ENCODE data around the gene ZDHHC24. TPM values are rescaled to one million over a fixed set of nuclear protein-coding genes. Genes with fewer than 3 reads are reported as not detected.

ZDHHC24 gene
- total RNA-seq, 1 experiment from 2014 or later: 19.4 TPM

DNA sequence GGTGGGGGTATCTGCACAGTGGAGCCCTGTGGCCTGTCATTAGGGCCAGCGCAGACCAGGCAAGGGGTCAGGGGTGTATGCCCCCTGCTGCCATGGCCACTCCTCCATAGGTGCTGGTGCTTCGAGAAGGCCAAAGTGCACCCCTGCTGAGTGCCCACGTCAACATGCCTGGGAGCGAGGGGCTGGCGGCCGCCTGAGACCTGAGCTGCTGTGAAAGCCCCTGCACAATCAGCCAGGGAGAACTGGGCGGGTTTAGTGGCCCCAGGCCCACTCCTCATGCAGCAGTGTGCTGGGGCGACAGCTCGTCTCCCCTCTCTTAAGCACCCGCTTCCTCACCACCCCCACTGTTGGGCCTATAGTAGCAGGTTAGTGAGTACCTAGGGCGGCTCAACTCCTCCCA, 14.0 kb downstream of the ZDHHC24 start:
- Histone ChIP-seq H3F3A (ENCODE audit: insufficient read depth, low read depth) (peaks cover 16% of the 10 kb centered on the region; the same call in 1 of the 2 replicates), H3K9me2 (ENCODE audit: insufficient read depth) (no peaks in the 10 kb centered on the region), H3K36me3 (ENCODE audit: low read depth) (no peaks in the 10 kb centered on the region; the same call in 1 of the 2 replicates), H3K27me3 (ENCODE audit: insufficient read depth, low read depth) (no peaks in the 10 kb centered on the region), H2AFZ (no peak overlapping the region), H4K20me1 (ENCODE audit: insufficient read depth) (no peaks in the 10 kb centered on the region), H3K9me3 (ENCODE audit: insufficient read depth, low read depth) (no peaks in the 10 kb centered on the region), H3K4me2 (no peak overlapping the region), H3K4me1 (replicated peaks; ENCODE audit: insufficient read depth) (no peaks in the 10 kb centered on the region), H3K4me3 (no peak overlapping the region), H3K79me2 (ENCODE audit: low read depth) (no peaks in the 10 kb centered on the region), H3K27ac (no peak overlapping the region)
- DNase-seq: no peak
- BruUV-seq (replicated peaks): no TSS peak
- no peak for TF ChIP-seq EZH2 (IDR thresholded peaks at IDR 0.05; ENCODE audit: low read depth)
- TF ChIP-seq, protein P1, sequence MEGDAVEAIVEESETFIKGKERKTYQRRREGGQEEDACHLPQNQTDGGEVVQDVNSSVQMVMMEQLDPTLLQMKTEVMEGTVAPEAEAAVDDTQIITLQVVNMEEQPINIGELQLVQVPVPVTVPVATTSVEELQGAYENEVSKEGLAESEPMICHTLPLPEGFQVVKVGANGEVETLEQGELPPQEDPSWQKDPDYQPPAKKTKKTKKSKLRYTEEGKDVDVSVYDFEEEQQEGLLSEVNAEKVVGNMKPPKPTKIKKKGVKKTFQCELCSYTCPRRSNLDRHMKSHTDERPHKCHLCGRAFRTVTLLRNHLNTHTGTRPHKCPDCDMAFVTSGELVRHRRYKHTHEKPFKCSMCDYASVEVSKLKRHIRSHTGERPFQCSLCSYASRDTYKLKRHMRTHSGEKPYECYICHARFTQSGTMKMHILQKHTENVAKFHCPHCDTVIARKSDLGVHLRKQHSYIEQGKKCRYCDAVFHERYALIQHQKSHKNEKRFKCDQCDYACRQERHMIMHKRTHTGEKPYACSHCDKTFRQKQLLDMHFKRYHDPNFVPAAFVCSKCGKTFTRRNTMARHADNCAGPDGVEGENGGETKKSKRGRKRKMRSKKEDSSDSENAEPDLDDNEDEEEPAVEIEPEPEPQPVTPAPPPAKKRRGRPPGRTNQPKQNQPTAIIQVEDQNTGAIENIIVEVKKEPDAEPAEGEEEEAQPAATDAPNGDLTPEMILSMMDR (conservative IDR thresholded peaks at IDR 0.05): no peak
- intact Hi-C loops (cut with micrococcal nuclease; ENCODE audit: unreplicated experiment): no loop called here
- POLR2A ChIA-PET (ENCODE audit: unreplicated experiment): no interaction called here
- CTCF ChIA-PET: no interaction called here

DNA sequence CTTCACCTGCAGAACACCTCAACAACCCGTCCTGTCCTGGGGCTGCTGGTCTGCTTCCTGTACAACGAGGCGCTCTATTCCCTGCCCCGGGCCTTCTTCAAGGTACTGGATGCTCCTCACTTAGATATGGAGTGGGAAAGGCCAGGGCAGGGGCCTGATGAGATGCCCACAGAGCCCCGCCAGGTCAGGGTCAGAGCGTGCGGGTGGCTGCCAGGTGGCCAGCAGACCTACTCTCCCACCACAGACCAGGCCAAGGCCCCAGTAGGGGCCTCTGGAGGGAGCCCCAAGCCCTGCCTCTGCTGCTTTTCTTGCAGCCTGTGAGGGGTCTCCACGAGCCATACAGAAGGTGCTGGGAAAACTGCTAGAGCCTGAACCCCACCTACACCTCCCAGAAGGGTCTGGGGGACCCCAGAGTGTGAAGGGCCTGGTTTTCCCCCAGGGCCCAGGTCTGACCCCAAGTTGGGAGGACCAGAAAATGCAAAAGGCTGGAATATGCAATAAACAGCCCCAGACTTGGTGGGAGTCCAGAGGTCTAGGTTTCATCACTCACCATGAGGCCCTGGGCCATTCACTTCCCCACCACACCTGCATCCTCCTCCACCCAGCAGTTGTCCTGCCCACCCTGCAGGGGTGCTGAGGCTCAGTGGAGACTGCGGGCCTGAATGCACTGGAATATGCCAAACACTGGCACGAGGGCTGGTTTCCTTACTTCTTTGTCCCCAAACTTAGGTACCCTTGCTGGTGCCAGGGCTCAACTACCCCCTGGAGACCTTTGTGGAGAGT, 14.7 kb downstream of the ZDHHC24 start:
- Histone ChIP-seq H3K9me3 (ENCODE audit: insufficient read depth, low read depth) (no peaks in the 10 kb centered on the region), H3K79me2 (ENCODE audit: low read depth) (no peaks in the 10 kb centered on the region), H2AFZ (no peak overlapping the region), H3K9me2 (ENCODE audit: insufficient read depth) (no peaks in the 10 kb centered on the region), H3K4me1 (replicated peaks; ENCODE audit: insufficient read depth) (no peaks in the 10 kb centered on the region), H3K27me3 (ENCODE audit: insufficient read depth, low read depth) (no peaks in the 10 kb centered on the region), H4K20me1 (ENCODE audit: insufficient read depth) (no peaks in the 10 kb centered on the region), H3F3A (ENCODE audit: insufficient read depth, low read depth) (peaks cover 16% of the 10 kb centered on the region; the same call in 1 of the 2 replicates), H3K4me3 (no peak overlapping the region), H3K4me2 (no peak overlapping the region), H3K27ac (no peak overlapping the region), H3K36me3 (ENCODE audit: low read depth) (no peaks in the 10 kb centered on the region; the same call in 1 of the 2 replicates)
- ChIA-PET CTCF (no interaction called here), POLR2A (ENCODE audit: unreplicated experiment) (no interaction called here)
- TF ChIP-seq, protein P1 (conservative IDR thresholded peaks at IDR 0.05): no peak
- no peak for TF ChIP-seq EZH2 (IDR thresholded peaks at IDR 0.05; ENCODE audit: low read depth)
- no TSS peak for BruUV-seq (replicated peaks)
- DNase-seq: no peak
- intact Hi-C loops (cut with micrococcal nuclease; ENCODE audit: unreplicated experiment): no loop called here

DNA sequence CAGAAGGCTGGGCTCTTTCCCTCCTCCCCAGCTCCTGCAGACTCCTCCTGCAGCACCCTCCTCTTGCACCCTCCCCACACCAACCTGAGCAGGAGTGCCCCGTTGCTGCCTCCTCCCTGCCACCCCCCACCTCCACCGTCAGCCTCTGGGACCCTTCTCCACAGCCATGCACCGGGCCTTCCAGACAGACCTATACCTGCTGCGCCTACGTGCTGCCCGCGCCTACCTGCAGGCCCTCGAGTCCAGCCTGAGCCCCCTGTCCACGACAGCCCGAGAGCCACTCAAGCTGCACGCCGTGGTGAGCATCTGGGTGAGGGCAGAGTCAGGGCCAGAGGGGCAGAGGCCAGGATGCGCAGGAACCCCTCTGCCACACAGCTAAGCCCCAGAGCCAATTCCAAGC, 16.2 kb downstream of the ZDHHC24 start:
- Histone ChIP-seq H3K4me2 (no peak overlapping the region), H3K9me3 (ENCODE audit: insufficient read depth, low read depth) (no peaks in the 10 kb centered on the region), H3K79me2 (ENCODE audit: low read depth) (no peaks in the 10 kb centered on the region), H4K20me1 (ENCODE audit: insufficient read depth) (no peaks in the 10 kb centered on the region), H2AFZ (no peak overlapping the region), H3K27me3 (ENCODE audit: insufficient read depth, low read depth) (no peaks in the 10 kb centered on the region), H3F3A (ENCODE audit: insufficient read depth, low read depth) (peaks cover 10% of the 10 kb centered on the region; the same call in 1 of the 2 replicates), H3K36me3 (ENCODE audit: low read depth) (no peaks in the 10 kb centered on the region), H3K4me1 (replicated peaks; ENCODE audit: insufficient read depth) (no peaks in the 10 kb centered on the region), H3K9me2 (ENCODE audit: insufficient read depth) (no peaks in the 10 kb centered on the region), H3K27ac (no peak overlapping the region), H3K4me3 (no peak overlapping the region)
- POLR2A ChIA-PET (ENCODE audit: unreplicated experiment): interaction anchor here (0.7 kb wide), 1 partner anchor 335 kb away, joined by 4 read pairs; no protein-coding TSS in a partner anchor
- no TSS peak for BruUV-seq (replicated peaks)
- TF ChIP-seq, protein P1 (conservative IDR thresholded peaks at IDR 0.05): no peak
- TF ChIP-seq EZH2 (IDR thresholded peaks at IDR 0.05; ENCODE audit: low read depth): no peak
- CTCF ChIA-PET: no interaction called here
- no peak for DNase-seq
- intact Hi-C loops (cut with micrococcal nuclease; ENCODE audit: unreplicated experiment): no loop called here
